Fibroblast of skin of back (primary cell): Measurements from ENCODE around the gene ADAMTS15.

Experiments used
- DNase-seq: peaks from one replicate; pipeline ENCODE4 v3.0.0-alpha.2; 2013

The ADAMTS15 gene

DNA sequence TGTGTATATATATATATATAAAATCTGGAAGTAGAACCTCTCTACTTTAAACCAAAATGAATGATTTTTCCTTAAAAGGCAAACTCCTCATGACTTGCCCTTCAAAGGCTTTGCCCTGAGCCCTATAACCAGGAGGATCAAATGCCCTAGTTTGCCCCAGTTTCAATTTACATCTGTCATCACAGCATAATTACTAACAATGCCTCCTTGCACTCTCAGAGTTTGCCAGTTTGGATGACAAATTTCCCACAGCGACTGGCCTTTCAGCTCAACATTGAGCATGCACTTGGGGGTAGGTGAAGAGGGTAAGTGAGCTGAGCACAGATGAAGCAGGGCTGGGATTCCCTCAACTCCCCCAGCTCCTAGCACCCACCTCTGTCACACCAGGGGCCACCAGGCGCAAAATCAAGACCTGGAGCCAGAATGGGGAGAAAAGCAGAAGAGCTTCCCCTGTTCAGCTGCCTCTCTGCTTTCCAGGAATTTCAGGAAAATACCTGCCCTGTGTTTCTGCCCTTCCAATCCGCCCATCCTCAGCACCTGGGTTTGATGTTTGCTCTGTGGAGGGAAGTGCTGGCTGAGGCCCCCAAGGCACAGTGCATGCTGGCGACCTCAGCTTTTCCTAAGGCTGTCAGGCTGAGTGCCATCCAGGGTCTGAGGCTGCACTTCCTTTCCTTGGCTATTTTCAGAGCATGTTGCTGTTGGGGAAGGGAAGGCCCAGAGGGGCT lies 67.5 kb downstream of the ADAMTS15 start:
- no peak for DNase-seq

DNA sequence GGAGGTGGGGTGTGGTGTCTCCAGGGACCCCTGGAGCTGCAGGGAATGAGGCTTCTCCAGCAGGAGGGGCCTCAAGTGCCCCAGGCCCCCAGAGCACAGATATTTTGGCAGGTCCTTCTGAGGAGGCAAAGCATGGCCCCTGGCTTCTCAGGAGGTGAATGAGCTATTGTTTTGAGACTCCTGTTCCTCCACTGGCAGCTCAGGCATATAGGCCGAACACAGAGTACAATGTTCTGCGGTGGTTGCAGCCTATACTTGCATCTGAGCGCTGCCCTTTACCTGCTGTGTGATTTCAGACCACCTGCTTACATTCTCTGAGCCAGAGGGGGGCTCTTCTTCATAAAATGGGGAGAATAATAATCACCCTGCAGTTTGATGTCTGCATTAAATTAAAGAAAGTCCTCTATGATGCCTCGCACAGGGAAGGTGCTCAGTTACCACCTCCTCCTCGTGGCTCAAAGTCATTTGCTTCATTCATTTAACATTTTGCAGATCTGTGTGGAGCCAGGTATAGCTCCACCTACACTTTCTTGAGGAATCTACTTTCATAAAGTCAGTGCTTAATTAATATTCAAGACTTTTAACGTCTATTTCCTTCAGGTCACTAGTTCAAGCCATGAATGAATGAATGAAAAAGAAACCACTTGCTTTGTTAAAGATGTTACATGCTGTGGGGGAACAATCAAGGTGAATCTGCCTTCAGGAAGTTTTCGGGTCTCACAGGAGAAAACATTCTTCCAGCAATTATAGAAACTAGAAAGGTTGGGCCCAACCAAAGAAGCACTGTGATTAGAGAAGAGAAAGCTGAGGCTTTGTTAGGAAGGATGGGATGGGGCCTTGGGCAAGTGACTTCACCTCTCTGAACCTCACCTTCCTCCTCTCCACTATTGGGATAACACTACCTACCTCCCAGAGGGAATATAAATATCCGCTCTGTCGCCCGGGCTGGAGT lies 68.4 kb downstream of the ADAMTS15 start:
- no peak for DNase-seq

DNA sequence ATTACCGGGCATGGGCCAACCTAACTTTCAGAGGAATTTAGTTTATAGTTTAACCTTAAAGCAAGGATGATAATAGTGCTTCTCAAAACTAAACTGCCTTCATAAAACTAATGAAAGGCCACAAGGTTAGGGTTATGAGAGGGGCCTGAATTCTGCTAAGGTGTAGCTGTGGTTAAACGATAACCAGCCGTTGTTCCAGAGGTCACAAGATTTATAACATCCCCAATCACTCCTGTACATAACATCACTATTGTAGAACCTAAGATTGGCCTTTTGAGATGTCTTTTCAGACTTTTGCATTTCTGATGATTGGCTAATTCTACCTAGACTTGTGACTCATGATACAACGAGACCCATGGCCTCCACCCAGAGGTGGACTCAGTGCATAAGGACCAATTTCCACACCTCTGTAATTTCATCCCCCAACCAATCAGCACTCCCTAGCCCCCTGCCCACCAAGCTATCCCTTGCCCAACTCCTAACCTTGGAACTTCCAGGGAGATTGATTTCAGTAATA lies 69.8 kb downstream of the ADAMTS15 start:
- no peak for DNase-seq

DNA sequence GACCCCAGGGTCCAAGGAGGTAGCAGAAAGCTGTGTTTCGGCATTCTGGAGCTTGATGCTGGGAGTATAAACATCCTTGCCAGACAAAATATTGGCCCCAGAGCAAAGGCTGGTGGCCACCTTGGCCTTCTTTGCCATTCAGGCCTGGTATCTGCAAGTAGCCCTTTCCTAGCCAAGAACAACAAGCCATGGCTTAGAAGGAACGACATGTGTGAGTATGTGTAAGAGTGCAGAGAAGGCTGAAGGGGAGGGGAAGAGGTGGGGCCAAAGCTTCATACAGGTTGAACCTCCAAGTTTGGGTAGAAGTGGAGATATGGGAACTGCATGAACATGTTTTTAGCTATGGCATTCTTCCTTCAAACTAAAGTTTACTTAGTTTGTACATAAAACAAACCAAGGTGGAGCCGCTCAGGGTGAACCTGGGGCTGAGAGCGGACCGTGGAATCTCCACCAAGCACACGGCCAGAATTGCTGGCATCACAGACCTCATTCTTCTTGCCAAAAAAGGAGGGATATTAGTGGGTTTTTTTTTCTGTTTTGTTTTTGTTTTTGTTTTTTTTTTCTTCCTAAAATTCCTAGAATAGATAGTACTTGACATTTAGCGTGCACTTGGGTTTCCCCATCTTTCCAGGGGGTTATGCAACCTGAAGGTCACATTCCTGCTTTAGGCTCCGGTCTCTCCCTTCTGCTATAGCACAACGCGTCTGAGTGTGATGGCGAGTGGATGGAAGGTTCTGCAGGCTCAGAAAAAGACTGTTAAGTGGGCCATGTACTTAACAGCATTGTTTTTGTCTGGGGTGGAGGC lies 70.9 kb downstream of the ADAMTS15 start:
- no peak for DNase-seq

DNA sequence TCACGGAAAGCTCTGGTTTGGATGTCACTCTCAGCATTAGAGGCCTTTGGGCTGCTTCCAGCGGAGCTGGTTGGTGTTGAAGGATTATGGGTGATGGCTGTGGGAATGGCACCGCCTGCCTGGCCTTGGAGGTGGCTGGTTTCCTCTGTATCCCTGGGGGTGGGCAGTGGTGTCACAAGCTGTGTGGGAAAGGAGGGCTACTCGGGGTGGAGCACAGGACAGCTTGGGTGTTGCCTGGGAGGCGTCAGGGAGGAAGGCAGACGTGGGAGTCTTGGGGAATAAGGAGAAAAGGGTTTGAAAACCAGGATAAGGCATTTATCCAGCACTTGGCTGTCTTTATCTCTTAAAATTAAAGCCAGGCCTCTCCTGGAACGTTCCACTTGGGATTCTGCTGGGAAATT lies 71.8 kb downstream of the ADAMTS15 start:
- DNase-seq = no peak

DNA sequence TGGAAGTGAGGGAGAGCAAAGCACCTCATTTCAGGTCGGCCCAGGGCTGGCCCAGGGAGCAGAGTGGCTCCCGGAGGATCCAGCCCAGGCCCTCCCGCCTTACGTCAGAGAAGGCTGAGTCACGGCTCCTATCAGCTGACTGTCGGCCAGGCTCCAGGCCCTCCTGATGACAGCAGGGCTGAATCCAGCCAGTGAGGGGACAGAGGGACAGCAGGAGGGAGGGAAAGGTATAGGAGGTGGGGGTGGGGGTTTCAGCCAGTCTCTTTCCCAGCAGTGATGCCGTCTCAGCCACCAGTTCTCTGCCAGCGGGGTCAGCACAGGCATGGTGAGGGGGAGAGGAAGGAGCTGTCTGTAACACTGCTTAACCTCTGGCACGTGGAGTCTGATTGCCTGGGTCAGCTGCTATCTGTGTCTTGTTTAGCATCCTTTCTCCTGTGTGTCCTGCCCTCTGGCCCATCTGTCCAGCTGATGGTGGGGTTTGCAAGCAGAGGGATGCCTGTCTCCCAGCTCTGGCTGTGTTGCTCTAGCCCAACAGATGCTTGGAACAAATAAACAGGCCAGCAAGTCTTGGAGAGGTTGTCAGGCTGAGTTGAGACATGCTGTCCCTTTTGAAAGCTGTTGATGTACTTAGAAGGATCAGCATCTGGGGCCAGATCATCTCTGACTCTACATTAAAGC lies 74.0 kb downstream of the ADAMTS15 start:
- DNase-seq = peak; percentile 89

DNA sequence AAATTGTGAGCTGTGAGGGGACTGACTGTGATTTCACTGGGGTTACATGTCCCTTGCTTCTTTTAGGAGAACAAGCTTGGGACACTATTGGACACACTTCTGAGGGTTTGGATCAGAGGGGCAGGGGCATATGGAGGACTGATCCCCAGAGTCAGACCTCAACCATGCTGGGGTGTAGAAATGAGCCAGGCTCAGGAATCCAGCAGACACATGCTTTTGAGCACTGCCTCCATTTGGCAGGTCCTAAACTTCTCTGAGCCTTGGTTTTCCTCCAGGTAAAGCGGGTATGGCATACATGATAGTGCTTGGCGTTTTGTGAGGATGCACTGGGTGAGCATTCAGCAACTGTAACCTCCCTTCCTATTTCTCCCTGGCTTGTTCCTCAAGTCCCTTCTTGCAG lies 74.7 kb downstream of the ADAMTS15 start:
- no peak for DNase-seq

DNA sequence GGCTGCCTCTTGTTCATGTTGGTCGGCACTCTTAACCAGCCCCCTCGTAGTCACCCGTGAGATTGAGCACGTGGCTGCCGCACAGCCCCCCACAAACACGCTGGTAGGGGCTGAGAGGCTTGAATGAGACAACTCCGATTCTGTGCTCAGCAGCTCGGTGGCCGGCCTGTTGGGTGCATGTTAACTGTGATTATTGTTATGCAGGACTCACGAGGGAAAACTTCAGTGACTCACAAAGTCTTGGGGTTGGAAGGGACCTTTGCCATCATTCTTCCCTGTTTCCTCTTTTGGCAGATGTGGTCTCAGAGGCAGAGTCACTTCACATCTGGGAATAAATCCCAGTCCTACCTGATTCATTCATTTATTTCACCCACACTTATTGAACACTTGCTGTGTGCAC lies 75.2 kb downstream of the ADAMTS15 start:
- peak; percentile 85 for DNase-seq

DNA sequence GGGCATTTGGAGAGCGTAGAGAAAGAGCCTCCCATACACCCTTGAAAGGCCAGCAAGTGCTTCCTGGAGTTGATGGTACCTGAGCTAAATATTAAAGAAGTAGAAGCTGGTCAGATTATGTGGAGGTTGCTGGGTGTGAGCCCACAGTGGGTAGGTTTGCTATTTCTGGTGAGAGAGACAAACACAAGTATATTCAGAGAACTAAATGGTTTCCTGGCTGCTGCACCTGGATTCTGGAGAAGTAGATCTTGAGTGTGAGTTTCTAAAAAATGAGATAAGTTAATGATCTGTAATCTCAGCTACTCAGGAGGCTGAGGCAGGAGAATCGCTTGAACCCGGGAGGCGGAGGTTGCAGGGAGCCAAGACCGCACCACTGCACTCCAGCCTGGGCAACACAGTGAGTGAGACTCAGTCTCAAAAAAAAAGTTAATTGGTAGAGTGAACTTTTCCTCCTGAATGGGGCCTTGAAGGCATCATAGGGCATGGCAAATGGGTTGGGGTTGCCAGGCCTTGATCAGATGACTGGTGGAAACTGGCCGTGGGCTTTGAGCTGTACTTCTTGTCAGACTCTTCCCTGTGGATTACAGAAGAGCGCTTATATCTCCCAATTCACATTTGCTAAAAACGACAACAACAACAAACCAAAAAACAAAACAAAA lies 75.8 kb downstream of the ADAMTS15 start:
- DNase-seq = no peak

DNA sequence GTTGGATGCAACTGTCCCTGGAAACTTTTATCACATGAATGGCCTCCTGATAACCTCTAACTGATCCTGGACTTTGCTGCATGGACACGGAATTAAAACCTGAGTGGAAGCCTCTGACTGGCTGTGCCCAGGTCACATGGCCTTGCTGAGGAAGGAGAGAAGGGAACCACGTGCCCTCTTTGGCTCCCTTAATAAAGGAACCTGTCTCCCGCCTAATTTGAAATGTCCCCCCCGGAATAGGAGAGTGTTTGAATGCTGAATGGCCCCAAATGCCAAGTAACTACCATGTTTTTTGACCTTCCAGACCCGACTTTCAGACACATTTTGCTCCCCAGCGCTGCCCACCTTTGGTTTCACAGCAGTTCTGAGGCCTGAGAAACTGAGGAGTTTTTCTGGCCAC lies 76.9 kb downstream of the ADAMTS15 start:
- DNase-seq = no peak
